ENCODE data around the gene ELP5.

DNA sequence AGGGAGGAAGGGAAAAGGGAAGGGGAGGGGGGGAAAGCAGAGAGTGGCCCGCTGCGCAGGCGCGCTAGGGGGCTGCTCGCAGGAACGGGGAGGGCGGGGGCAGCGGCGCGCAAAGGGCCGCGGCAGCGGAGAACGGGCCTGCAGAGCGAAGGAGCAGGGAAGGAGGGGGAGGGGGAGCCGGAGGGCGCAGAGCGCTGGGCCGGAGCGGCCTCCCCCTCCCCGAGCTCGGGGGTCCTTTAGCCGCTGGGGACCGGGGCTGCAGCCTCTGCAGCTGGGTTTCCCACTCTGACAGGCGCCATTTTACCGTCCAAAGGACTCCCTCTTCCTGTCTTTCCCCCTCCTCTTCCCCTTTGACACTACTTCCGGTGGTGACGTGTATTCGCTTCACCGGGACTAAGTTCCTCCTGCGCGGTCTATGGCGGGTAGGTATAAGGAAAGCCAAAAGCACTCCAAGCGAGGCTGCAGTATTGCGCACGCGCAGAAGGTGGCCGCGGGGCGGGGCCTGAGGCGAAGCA is 297 bp upstream of the ELP5 start, which contains the start of gene CTDNEP1:
- no peak for TF ChIP-seq CTCF (IDR thresholded peaks at IDR 0.05)
- TF ChIP-seq EZH2 (IDR thresholded peaks at IDR 0.05; ENCODE audit: borderline replicate concordance, insufficient read depth, low read depth, low read length, poor library complexity, severe bottlenecking) = no peak

All from B cell (primary cell).